Neural crest cell (in vitro differentiated cells): Measurements from ENCODE around the gene TOM1L2. TPM values are rescaled to one million over a fixed set of nuclear protein-coding genes. Genes with fewer than 3 reads are reported as not detected.

Experiments used
- DNase-seq: peaks from one replicate; pipeline ENCODE4 v3.0.0; 2021; ENCODE audit warnings: low read depth, mixed read lengths, low spot score
- H3K27ac Mint-ChIP-seq: one replicate; pipeline ENCODE4 v1.8.0; 2021; ENCODE audit warnings: mild to moderate bottlenecking, mixed read lengths; ENCODE audit not compliant: unreplicated experiment
- H3K27me3 Mint-ChIP-seq: 2 replicates; pipeline ENCODE4 v1.8.0; 2021; ENCODE audit warnings: low read depth, mild to moderate bottlenecking, mixed read lengths
- H3K36me3 Mint-ChIP-seq: 2 replicates; pipeline ENCODE4 v1.8.0; 2021; ENCODE audit warnings: low read depth, mild to moderate bottlenecking, mixed read lengths
- H3K4me1 Mint-ChIP-seq: 2 replicates; pipeline ENCODE4 v1.8.0; 2021; ENCODE audit warnings: mixed read lengths
- H3K4me3 Mint-ChIP-seq: one replicate; pipeline ENCODE4 v1.8.0; 2021; ENCODE audit warnings: mild to moderate bottlenecking, mixed read lengths
- H3K9me3 Mint-ChIP-seq: 2 replicates; pipeline ENCODE4 v1.8.0; 2021; ENCODE audit warnings: mixed read lengths
- total RNA-seq: library from RNA; stranded (reverse); gene quantifications from 2 replicates; pipeline ENCODE4 v1.2.1, GENCODE V29; 2021
- TF ChIP-seq, protein P1 (sequence below): fragments of 200-600 bp; sonication (generic); conservative IDR thresholded peaks from 2 replicates; pipeline ENCODE4 v1.5.0; 2021; ENCODE audit warnings: antibody characterized with exemption, mild to moderate bottlenecking

TOM1L2 gene
- total RNA-seq, 1 donor from 2014 or later, result 15.9 TPM

DNA sequence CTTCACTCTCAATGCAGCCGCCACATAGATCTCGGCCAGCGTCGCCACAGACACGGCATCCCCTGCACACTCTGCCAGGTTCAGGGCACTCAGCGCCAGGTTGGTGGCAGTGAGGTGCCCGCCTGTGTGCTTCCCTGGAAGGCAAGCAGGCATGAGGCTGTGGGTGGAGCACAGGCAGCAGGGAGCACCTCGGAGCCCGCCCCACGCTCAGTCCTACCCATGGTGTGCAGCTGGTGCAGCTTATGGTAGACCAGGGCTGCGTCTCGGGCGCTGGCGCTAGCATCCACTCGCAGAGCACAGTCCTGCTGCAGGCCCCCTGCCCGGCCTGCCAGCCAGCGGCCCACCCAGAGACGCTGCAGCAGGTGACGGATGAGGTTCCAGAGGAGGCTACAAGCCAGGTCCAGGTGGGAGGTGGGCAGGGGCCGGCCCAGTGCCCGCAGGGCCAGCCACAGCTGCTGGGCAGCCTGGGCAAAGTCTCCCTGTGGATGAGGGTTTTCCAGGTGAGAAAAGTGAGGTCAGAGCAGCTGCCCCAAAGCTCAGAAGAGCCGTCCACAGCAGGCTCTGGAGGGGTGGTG, 155.9 kb downstream of the TOM1L2 start:
- peaks cover 35% of the 10 kb centered on the region for H3K4me1 Mint-ChIP-seq

DNA sequence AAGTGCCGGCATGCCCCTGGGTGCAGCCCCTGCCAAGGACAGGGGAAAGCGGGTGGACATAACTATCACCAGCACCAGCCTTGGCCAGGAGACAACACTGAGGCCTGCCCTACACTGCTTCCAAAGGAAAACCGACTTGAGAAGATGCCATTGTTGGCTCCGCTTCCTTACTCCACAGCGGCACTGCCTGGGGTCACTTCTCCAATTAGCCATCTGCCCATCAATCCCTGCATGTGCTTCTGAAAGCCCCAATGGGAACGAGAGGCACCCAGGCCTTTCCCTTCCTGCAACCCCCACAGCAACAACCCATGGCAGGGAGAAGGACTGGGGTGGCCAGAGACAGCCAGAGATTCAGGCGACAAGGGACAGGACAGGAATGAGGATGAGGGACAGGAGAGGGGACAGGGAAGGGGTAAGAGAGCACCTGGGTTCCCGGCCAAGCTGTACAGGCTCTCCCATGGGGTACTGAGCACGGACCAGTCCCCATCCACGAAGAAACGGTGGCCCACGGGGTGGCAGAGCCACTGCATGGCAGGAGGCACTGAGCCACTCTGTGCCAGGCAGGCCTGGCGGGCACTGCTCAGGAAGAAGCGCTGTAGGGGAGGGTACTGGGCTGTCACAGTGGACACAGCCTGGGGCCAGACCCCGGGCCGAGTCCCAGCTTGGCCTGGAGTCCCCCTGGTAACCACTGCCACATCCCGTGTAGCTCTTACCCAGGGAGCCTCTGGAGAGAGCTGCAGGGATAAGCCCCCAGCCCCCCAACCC, 156.6 kb downstream of the TOM1L2 start:
- Mint-ChIP-seq H3K4me1 (peaks cover 36% of the 10 kb centered on the region), H3K27me3 (peaks cover 20% of the 10 kb centered on the region), H3K27ac (no peak overlapping the region), H3K9me3 (no peaks in the 10 kb centered on the region), H3K4me3 (peak overlapping the region; percentile 85), H3K36me3 (peaks cover 9% of the 10 kb centered on the region)
- DNase-seq, result no peak
- TF ChIP-seq, protein P1, sequence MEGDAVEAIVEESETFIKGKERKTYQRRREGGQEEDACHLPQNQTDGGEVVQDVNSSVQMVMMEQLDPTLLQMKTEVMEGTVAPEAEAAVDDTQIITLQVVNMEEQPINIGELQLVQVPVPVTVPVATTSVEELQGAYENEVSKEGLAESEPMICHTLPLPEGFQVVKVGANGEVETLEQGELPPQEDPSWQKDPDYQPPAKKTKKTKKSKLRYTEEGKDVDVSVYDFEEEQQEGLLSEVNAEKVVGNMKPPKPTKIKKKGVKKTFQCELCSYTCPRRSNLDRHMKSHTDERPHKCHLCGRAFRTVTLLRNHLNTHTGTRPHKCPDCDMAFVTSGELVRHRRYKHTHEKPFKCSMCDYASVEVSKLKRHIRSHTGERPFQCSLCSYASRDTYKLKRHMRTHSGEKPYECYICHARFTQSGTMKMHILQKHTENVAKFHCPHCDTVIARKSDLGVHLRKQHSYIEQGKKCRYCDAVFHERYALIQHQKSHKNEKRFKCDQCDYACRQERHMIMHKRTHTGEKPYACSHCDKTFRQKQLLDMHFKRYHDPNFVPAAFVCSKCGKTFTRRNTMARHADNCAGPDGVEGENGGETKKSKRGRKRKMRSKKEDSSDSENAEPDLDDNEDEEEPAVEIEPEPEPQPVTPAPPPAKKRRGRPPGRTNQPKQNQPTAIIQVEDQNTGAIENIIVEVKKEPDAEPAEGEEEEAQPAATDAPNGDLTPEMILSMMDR, result no peak

More for the DNA sequence above, 155.9 kb downstream of the TOM1L2 start:
- H3K4me3 Mint-ChIP-seq, result peak overlapping the region; percentile 57
- no peak for DNase-seq
- H3K36me3 Mint-ChIP-seq, result peaks cover 9% of the 10 kb centered on the region
- H3K27me3 Mint-ChIP-seq, result peaks cover 19% of the 10 kb centered on the region
- no peak overlapping the region for H3K27ac Mint-ChIP-seq
- H3K9me3 Mint-ChIP-seq, result no peaks in the 10 kb centered on the region
- TF ChIP-seq, protein P1, result no peak

DNA sequence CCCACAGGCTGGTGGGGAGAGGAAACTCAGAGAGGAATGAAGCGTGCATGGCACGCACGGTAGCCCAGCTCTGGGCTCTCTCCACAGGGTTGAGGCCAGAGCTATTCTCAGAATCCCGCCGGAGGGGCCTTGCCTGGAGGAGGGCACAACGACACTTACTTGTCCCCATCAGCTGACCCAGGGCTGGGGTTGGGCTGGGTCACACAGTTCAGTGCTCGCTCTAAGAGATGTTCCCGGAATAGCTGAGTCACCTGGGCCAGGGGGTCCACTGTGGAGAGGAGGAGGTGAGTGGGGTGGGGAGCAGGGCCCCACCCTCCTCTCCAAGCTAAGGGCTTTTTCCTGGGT, 157.2 kb downstream of the TOM1L2 start:
- H3K27ac Mint-ChIP-seq, result no peak overlapping the region
- H3K27me3 Mint-ChIP-seq, result peaks cover 21% of the 10 kb centered on the region
- no peak overlapping the region for H3K4me3 Mint-ChIP-seq
- TF ChIP-seq, protein P1, result no peak
- no peak for DNase-seq
- peaks cover 9% of the 10 kb centered on the region for H3K36me3 Mint-ChIP-seq
- H3K9me3 Mint-ChIP-seq, result no peaks in the 10 kb centered on the region
- H3K4me1 Mint-ChIP-seq, result peaks cover 42% of the 10 kb centered on the region

DNA sequence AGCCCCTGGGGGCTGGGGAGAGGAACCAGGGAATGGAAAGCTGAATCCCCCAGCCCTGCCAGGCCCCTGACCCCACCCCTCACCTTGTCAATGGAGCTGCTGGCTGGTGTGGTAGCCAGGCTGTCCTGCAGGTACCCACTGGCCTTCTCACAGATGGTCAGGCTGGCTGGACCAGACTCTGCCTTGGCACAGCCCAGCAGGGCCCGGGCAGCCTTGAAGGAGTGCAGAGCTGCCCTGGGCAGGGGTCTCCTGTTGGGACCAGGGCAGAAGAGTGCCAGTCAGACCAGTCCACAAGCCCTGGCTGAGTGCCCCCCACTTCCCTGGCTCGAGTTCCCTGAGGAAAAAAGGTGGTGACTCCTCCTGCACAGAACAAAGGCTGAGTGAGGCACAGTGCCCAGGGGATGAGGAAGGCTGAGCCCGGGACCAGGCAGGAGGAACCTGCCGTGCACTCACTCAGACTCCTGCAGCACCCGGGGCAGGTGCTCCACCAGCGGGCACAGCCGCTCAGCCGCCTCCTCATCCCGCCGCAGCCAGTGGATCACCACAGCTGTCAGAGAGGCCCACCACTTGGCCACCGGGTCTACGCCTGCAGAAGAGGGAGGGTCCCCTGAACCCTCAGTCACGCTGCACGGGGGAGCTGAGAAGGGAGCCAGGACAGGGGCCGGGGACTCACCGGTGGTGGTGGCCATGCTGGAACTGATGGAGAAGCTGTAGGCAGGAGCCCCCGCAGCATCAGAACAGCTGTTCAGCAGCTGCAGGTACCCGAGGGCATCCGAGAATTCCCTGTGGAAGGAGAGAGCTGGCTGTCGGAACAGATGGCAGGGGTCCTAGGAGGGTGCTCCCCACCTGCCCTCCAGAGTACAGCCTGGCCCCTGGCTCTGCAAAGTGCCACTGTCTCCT, 157.8 kb downstream of the TOM1L2 start:
- TF ChIP-seq, protein P1, result no peak
- Mint-ChIP-seq H3K36me3 (peaks cover 9% of the 10 kb centered on the region), H3K4me1 (peaks cover 39% of the 10 kb centered on the region), H3K27me3 (peaks cover 21% of the 10 kb centered on the region), H3K27ac (no peak overlapping the region), H3K4me3 (peak overlapping the region; percentile 44), H3K9me3 (no peaks in the 10 kb centered on the region)
- no peak for DNase-seq

DNA sequence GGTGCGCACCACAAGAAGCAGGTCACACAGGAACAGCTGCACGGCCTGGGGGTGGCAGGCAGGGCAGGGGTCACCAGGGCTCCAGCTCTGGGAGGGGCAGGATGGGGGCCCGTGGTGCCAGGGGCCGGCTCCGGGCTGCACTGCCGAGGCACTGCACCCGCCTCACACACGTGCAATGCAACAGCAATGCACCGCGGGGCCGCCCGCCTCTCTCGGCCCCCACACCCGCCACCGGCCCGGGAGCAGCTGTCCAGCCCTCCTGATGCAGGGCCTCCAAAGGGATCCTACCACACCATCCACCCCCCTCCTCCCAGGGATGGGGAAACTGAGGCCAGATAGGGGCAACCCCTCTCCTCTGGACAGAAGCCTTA, 158.5 kb downstream of the TOM1L2 start:
- peaks cover 23% of the 10 kb centered on the region for H3K27me3 Mint-ChIP-seq
- TF ChIP-seq, protein P1, result no peak
- no peaks in the 10 kb centered on the region for H3K9me3 Mint-ChIP-seq
- DNase-seq, result no peak
- H3K27ac Mint-ChIP-seq, result no peak overlapping the region
- H3K4me3 Mint-ChIP-seq, result peak overlapping the region; percentile 44
- H3K4me1 Mint-ChIP-seq, result peaks cover 41% of the 10 kb centered on the region
- H3K36me3 Mint-ChIP-seq, result peaks cover 7% of the 10 kb centered on the region
